ENCODE measurements around the gene NT5C3A.
A peak's percentile ranks its signal among the peaks of the same experiment; 100 is the strongest.
"Not testable (repeated sequence)": the region's sequence is repeated elsewhere in the genome, so short reads cannot be mapped to it uniquely, and the experiment has no call there.

Gene NT5C3A

GRCh38 chr7:33101906-33102305, 39.3 kb upstream of the NT5C3A start:
- TF ChIP-seq, protein P1, sequence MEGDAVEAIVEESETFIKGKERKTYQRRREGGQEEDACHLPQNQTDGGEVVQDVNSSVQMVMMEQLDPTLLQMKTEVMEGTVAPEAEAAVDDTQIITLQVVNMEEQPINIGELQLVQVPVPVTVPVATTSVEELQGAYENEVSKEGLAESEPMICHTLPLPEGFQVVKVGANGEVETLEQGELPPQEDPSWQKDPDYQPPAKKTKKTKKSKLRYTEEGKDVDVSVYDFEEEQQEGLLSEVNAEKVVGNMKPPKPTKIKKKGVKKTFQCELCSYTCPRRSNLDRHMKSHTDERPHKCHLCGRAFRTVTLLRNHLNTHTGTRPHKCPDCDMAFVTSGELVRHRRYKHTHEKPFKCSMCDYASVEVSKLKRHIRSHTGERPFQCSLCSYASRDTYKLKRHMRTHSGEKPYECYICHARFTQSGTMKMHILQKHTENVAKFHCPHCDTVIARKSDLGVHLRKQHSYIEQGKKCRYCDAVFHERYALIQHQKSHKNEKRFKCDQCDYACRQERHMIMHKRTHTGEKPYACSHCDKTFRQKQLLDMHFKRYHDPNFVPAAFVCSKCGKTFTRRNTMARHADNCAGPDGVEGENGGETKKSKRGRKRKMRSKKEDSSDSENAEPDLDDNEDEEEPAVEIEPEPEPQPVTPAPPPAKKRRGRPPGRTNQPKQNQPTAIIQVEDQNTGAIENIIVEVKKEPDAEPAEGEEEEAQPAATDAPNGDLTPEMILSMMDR (IDR thresholded peaks at IDR 0.05; ENCODE audit: insufficient read depth, low read depth, low read length, missing control alignments) = no peak
- DNase-seq (ENCODE audit: low read depth) = no peak
- H3K4me3 ChIP-seq (ENCODE audit: low read length) = no peak overlapping the region

DNA sequence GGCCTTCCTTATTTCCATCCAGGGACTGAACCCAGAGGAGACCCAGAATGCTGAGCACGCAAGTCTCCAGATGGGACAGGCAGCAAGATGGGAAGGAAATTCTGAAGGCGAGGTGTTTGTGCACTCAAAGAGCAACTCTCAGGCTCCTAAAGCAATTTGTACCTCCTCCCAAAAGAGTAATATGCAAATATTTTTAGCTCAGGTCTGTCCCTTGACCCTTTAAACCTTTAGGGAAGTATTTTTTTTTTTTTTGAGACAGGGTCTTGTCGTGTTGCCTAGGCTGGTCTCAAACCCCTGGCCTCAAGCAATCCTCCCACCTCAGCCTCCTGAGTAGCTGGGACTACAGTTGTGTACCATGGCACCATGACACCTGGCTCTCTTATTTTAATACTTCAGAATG, 38.2 kb upstream of the NT5C3A start:
- TF ChIP-seq, protein P1 (IDR thresholded peaks at IDR 0.05; ENCODE audit: insufficient read depth, low read depth, low read length, missing control alignments) = no peak
- H3K4me3 ChIP-seq (ENCODE audit: low read length) = no peak overlapping the region
- no peak for DNase-seq (ENCODE audit: low read depth)

DNA sequence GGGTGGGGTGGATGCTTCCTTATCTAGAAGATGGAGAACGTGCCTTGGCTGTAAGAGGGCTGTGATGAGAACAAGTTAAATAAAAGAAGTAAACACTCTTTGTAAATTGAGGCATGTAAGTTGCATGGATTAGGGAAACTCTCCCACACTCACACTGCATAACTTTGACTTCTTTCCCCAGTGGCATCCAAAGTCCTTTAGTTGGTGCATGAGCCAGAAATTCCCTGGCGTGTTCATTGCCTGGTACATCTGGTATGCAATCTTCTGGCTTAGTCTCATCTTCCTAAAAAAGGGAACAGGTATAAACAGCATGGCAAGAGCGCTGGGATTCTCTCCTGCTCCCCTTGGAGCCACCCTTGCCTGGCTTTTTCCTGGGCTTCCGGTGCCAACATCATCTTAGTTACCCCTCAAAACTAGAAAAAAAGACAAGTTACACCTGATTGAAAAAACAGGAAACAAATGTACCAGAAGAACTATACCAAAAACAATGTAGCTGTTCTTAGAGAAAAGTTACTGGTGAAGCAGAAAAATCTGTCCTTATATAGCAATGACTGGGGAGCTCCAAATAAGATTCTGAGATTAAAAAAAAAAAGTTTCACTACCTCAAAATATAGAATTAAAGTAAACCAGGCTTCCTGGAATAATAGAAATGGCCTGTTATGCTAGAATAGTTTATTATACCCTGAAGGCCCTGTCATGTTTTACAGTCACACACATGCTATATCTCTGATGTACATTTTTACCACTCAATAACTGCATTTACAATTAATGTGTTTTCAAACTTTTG, 36.8 kb upstream of the NT5C3A start:
- TF ChIP-seq, protein P1 (IDR thresholded peaks at IDR 0.05; ENCODE audit: insufficient read depth, low read depth, low read length, missing control alignments) = no peak
- DNase-seq (ENCODE audit: low read depth) = no peak
- no peak overlapping the region for H3K4me3 ChIP-seq (ENCODE audit: low read length)

DNA sequence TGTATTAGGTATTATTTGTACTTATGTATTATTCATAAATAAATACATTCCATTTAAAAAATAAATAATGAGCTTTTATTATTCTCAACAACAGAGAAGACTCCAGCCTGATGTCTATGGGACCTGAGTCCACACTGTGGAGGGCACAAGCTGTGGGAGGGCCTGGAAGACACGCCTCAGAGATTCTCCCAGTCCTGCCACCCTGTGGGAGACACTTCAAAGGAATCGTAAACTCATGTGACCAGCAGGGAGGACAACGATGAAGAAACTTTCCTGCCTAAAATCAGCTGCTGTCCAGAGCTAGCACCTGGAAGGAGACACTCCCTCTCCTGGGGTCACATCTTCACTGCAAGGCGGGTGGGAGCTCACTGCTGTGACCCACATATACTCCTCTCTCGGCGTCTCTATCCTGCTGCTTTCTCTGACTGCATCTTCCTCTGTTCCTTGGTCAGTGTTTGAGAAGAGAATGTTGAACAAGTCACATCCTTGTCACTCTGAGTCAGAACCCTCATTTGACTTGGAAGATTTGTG, 32.2 kb upstream of the NT5C3A start:
- H3K4me3 ChIP-seq (ENCODE audit: low read length); DNase-seq (ENCODE audit: low read depth): not testable (repeated sequence)

- no peak overlapping the region for H3K4me3 ChIP-seq (ENCODE audit: low read length)
- DNase-seq (ENCODE audit: low read depth) = no peak
- TF ChIP-seq, protein P1 (IDR thresholded peaks at IDR 0.05; ENCODE audit: insufficient read depth, low read depth, low read length, missing control alignments) = no peak
Measured at GRCh38 chr7:33093266-33093665, 30.7 kb upstream of the NT5C3A start.

DNA sequence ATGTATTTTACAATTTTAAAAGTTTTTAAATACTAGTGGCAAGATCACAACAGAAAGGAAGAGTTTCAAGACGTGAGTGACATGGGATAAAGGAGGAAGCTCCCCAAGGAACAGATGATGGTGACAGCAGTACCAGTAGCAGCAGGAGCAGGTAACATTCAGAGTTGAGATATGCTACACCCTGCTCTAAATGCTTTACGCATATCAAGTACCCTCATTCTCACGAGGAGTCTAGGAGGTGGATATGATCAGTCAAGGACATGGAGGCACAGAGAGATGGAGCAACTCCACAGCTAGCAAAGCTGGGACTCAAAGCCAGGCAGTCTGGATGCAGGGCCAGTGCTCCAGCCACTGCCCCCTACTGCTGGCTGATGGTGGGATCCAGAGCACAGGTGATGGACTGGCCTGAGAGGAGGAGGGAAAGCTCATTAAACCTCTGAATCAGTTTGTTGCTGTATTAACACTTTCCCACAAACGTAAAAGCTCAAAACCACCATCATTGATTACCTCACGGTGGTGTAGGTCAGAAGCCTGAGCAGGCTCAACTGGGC, 29.1 kb upstream of the NT5C3A start:
- H3K4me3 ChIP-seq (ENCODE audit: low read length) = no peak overlapping the region
- no peak for DNase-seq (ENCODE audit: low read depth)
- TF ChIP-seq, protein P1 (IDR thresholded peaks at IDR 0.05; ENCODE audit: insufficient read depth, low read depth, low read length, missing control alignments) = no peak

DNA sequence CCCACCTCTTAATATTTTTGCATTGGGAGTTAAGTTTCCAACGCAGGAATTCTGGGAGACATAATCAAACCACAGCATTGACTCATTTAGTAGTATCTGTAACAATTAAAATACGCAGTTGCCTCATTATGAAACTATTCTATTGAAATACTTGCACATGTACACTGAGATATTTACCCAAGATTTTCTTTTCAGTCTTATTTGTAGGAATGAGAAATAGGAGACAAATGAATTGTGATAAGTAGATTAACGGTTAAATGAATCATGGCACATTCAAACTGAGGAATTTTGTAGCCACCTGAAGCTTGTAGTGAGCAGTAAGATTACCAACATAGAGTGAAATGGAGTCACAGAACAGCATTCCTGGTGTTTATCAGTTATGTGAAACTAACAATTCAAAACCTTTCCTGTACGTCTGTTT, 28.5 kb upstream of the NT5C3A start:
- H3K4me3 ChIP-seq (ENCODE audit: low read length) = no peak overlapping the region
- DNase-seq (ENCODE audit: low read depth) = peak; percentile 63
- TF ChIP-seq, protein P1 (IDR thresholded peaks at IDR 0.05; ENCODE audit: insufficient read depth, low read depth, low read length, missing control alignments) = no peak

All from epithelial cell of esophagus (primary cell).